ENCODE data around the gene NAA80. TPM values are rescaled to one million over a fixed set of nuclear protein-coding genes. Genes with fewer than 3 reads are reported as not detected.

The NAA80 gene
- polyA plus RNA-seq, 1 donor from 2014 or later, result 4.6 TPM

- Histone ChIP-seq H3F3A (ENCODE audit: insufficient read depth, low read length, poor library complexity, severe bottlenecking) (no peaks in the 10 kb centered on the region), H3K9me3 (ENCODE audit: low read length) (no peaks in the 10 kb centered on the region), H3K4me3 (ENCODE audit: low read length) (peak overlapping the region; percentile 100), H3K9me2 (ENCODE audit: insufficient read depth, low read length) (no peaks in the 10 kb centered on the region), H3K27ac (ENCODE audit: low read length) (peak overlapping the region; percentile 66), H3K36me3 (ENCODE audit: insufficient read depth, low read length) (no peaks in the 10 kb centered on the region), H3K79me2 (replicated peaks; ENCODE audit: insufficient read depth, low read length) (peaks cover 12% of the 10 kb centered on the region), H4K20me1 (ENCODE audit: insufficient read depth) (no peaks in the 10 kb centered on the region), H3K4me2 (ENCODE audit: low read length) (peak overlapping the region; percentile 73), H2AFZ (ENCODE audit: low read depth, low read length) (no peak overlapping the region), H3K27me3 (ENCODE audit: insufficient read depth, low read depth, low read length) (no peaks in the 10 kb centered on the region), H3K9ac (ENCODE audit: low read length) (peak overlapping the region; percentile 85)
- TF ChIP-seq EZH2 (IDR thresholded peaks at IDR 0.05; ENCODE audit: borderline replicate concordance, insufficient read depth, low read length, poor library complexity, severe bottlenecking) (no peak), RAD21 (conservative IDR thresholded peaks at IDR 0.05) (no peak), MXI1 (conservative IDR thresholded peaks at IDR 0.05; ENCODE audit: poor library complexity, severe bottlenecking) (no peak), REST (IDR thresholded peaks at IDR 0.05; ENCODE audit: borderline replicate concordance) (no peak), EP300 (conservative IDR thresholded peaks at IDR 0.05; ENCODE audit: poor library complexity, severe bottlenecking) (no peak), SMC3 (conservative IDR thresholded peaks at IDR 0.05; ENCODE audit: poor library complexity) (no peak), TAF1 (IDR thresholded peaks at IDR 0.05; ENCODE audit: low read depth) (no peak)
- TF ChIP-seq, protein P1, sequence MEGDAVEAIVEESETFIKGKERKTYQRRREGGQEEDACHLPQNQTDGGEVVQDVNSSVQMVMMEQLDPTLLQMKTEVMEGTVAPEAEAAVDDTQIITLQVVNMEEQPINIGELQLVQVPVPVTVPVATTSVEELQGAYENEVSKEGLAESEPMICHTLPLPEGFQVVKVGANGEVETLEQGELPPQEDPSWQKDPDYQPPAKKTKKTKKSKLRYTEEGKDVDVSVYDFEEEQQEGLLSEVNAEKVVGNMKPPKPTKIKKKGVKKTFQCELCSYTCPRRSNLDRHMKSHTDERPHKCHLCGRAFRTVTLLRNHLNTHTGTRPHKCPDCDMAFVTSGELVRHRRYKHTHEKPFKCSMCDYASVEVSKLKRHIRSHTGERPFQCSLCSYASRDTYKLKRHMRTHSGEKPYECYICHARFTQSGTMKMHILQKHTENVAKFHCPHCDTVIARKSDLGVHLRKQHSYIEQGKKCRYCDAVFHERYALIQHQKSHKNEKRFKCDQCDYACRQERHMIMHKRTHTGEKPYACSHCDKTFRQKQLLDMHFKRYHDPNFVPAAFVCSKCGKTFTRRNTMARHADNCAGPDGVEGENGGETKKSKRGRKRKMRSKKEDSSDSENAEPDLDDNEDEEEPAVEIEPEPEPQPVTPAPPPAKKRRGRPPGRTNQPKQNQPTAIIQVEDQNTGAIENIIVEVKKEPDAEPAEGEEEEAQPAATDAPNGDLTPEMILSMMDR (IDR thresholded peaks at IDR 0.05; ENCODE audit: poor library complexity, severe bottlenecking), result no peak
These were observed 27.9 kb upstream of the NAA80 start for GRCh38 chr3:50327129-50327528.

GRCh38 chr3:50326182-50326541 lies 27.0 kb upstream of the NAA80 start:
- Histone ChIP-seq H3K9ac (ENCODE audit: low read length) (no peak overlapping the region), H3K36me3 (ENCODE audit: insufficient read depth, low read length) (no peaks in the 10 kb centered on the region), H3K4me2 (ENCODE audit: low read length) (no peak overlapping the region), H3K4me3 (ENCODE audit: low read length) (no peak overlapping the region), H3K9me2 (ENCODE audit: insufficient read depth, low read length) (no peaks in the 10 kb centered on the region), H3F3A (ENCODE audit: insufficient read depth, low read length, poor library complexity, severe bottlenecking) (no peaks in the 10 kb centered on the region), H3K27ac (ENCODE audit: low read length) (no peak overlapping the region), H3K27me3 (ENCODE audit: insufficient read depth, low read depth, low read length) (no peaks in the 10 kb centered on the region), H2AFZ (ENCODE audit: low read depth, low read length) (no peak overlapping the region), H4K20me1 (ENCODE audit: insufficient read depth) (no peaks in the 10 kb centered on the region), H3K9me3 (ENCODE audit: low read length) (no peaks in the 10 kb centered on the region), H3K79me2 (replicated peaks; ENCODE audit: insufficient read depth, low read length) (peaks cover 12% of the 10 kb centered on the region)
- no peak for TF ChIP-seq POLR2AphosphoS5 (IDR thresholded peaks at IDR 0.05)
- no peak for TF ChIP-seq SMC3 (conservative IDR thresholded peaks at IDR 0.05; ENCODE audit: poor library complexity)
- TF ChIP-seq MXI1 (conservative IDR thresholded peaks at IDR 0.05; ENCODE audit: poor library complexity, severe bottlenecking), result no peak
- TF ChIP-seq REST (IDR thresholded peaks at IDR 0.05; ENCODE audit: borderline replicate concordance), result no peak
- no peak for TF ChIP-seq EZH2 (IDR thresholded peaks at IDR 0.05; ENCODE audit: borderline replicate concordance, insufficient read depth, low read length, poor library complexity, severe bottlenecking)
- no peak for TF ChIP-seq EP300 (conservative IDR thresholded peaks at IDR 0.05; ENCODE audit: poor library complexity, severe bottlenecking)

Measured in neural cell (in vitro differentiated cells).